Central memory CD4-positive, alpha-beta T cell (primary cell): ENCODE results near the gene VAV2.
"Not testable (repeated sequence)": the region's sequence is repeated elsewhere in the genome, so short reads cannot be mapped to it uniquely, and the experiment has no call there.

Source experiments
- DNase-seq: peaks from one replicate; pipeline ENCODE4 v3.0.0; 2022

The VAV2 gene

GRCh38 chr9:133995012-133995896 is 3.1 kb upstream of the VAV2 start:
- no peak for DNase-seq

GRCh38 chr9:133994353-133995011 is 2.4 kb upstream of the VAV2 start:
- DNase-seq: peak; percentile 57

GRCh38 chr9:133993635-133994253 is 1.6 kb upstream of the VAV2 start:
- no peak for DNase-seq

GRCh38 chr9:133992780-133993634 is 883 bp upstream of the VAV2 start:
- DNase-seq: peak; percentile 54

- DNase-seq: no peak
Observed at GRCh38 chr9:133991214-133991921, 756 bp downstream of the VAV2 start.

DNA sequence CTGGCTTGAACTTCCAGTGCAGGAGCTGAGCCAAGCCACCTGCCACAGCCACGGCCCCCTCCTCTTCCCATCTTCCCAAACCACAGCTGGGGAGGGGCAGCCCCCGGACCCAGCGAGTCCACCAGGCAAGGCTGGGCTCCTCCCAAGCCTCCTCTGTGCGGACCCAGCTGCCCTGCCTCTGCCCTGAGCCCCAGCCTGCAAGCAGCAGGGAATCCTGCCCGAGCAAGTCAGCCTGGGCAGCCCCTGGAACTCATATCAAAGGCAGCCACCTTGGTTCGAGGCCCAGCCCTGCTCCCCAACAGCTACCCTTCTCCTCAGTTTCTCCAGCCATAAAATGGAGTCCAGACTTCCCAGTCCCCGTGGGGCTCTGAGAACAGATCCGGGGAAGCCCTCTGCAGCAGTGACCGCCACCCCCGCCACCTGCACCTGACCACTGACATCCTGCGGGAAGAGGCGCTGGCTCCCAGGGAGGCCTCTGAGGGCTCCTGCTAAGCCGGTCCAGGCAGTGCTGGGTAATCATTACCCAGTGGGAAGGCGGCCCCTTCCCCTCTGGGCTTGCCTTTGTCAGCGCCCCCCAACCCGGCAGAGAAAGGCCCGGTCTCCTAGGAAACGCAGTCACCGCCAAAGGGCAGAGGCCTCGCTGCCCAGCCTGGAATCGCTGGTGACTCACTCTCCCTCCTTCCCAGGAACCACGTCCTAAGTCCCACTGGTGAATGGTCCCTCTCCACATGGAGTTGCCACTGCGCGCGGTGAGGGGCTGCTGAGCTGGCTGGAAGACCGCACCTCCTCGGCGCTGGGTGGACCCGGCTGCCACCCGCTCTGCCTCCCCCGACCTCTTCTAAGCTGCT is 1.5 kb downstream of the VAV2 start:
- no peak for DNase-seq

DNA sequence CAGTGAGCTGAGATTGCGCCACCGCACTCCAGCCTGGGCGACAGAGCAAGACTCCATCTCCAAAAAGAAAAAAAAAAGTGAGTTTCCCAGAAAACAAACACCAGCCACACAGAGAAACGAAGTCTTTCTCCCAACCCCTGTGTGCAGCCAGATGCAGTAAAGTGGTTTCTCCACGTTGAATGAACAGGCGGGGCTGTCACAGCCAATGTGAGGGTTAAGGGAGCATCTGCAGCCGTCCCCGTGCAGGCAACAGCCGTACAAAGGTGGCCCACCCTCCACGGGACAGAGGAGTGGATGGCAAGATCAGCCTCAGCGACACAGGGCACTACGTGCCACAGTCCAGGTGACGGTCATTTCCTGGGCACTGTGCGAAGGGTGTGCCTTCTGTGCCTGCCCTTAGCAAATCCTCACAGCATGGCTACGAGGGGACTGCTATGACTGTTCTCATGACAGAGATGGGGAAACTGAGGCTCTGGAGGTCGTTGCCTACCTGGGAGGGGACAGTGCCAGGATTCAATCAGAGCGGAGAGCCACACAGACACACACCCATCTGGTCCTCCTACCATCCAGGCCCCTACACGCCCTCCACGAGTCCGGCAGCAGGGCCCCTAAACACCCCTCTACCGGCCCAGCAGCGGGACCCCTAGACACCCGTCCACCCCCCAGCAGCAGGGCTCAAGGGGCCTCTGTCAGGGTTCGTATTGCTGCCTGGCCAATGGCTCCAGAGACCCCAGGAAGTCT is 2.3 kb downstream of the VAV2 start:
- no peak for DNase-seq

- DNase-seq: not testable (repeated sequence)
Observed at GRCh38 chr9:133988771-133989170, 3.4 kb downstream of the VAV2 start.

DNA sequence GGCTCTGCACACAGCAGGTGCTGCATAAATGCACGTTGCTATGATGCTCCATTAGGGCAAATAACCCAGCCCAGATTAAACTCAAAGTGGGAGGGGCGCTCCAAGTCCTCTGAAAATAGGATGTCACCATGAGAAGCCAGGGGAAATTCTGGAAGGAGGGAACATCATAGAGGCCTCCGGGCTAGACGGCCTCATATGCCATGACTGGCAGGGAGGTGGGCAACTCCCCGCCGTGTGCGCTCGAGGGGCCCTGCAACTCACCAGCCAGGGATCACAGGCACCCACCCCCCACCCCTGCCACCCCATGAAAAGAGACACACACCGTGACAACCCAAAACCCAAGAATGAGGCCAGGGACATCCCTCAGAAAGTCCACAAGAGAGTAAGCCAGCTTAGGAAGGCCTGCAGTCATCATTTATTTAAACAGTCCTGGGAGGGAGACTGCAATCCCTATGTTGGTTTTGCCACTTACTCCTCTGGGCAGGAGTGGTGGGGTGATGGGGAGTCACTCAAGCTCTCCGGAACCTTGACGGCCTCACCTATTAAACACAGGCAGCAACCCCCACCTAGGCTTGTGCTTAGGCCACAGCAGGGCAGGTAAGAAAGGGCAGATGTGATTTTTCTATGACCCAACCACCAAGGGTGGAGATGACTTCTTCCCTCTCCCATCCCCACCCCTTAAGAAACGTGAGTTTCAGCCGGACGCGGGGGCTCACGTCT is 4.0 kb downstream of the VAV2 start:
- no peak for DNase-seq

DNA sequence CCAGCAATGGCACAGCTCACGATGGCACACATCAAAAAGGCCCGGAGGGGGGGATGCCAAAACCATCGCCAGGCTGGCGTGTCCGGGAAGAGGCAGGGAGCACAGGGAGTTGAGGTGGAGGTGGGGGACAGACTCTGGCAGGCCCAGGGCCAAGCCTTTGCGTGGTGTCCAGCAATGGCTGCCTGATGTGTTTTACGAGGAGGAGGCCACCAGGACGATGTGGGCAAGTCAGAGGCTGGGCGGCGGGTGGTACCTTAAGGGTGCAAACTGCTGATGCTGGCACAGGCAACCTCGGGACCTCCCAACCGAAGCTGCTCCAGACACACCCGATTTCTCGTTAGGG is 4.7 kb downstream of the VAV2 start:
- DNase-seq: no peak

- DNase-seq: no peak
Observed at GRCh38 chr9:133986774-133987445, 5.2 kb downstream of the VAV2 start.

DNA sequence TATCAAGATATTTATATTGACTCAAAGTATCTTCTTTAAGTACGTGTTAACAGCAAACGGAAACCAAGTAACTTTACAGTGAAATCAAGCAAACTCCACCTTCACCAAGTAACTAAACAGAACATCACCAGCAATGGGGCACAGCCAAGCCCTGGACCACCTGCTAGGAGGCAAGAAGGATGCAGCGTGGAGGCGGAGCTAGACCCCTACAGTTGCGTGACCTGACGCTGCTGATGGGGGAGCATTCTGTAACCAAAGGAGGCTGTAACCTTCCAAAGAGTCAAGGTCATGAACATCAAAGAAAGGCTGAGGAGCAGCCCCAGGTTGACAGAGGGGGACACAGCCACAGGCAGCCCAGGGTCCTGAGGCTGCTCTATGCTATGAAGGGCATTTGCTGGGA is 6.1 kb downstream of the VAV2 start:
- DNase-seq: no peak

- DNase-seq: no peak
Observed at GRCh38 chr9:133982971-133983720, 9.0 kb downstream of the VAV2 start.

GRCh38 chr9:133981958-133982681 is 10.0 kb downstream of the VAV2 start:
- DNase-seq: no peak

DNA sequence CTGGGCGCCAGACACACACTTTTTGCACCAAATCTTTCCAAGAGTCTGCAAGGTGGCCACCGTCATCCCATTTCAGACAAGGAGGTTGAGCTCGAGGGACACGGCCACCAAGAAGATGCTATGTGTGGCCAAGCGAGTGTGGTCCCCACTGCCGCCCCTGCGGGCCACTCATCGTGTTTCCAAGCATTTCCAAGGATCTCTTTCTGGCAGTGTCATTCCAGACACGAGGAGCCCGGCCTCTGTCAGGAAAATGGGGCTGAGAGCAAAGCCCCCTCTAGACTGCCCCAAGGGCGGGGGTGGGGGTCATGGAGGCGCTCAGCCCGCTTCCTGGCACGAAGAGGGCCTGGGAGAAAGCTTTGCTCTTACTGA is 10.6 kb downstream of the VAV2 start:
- no peak for DNase-seq

DNA sequence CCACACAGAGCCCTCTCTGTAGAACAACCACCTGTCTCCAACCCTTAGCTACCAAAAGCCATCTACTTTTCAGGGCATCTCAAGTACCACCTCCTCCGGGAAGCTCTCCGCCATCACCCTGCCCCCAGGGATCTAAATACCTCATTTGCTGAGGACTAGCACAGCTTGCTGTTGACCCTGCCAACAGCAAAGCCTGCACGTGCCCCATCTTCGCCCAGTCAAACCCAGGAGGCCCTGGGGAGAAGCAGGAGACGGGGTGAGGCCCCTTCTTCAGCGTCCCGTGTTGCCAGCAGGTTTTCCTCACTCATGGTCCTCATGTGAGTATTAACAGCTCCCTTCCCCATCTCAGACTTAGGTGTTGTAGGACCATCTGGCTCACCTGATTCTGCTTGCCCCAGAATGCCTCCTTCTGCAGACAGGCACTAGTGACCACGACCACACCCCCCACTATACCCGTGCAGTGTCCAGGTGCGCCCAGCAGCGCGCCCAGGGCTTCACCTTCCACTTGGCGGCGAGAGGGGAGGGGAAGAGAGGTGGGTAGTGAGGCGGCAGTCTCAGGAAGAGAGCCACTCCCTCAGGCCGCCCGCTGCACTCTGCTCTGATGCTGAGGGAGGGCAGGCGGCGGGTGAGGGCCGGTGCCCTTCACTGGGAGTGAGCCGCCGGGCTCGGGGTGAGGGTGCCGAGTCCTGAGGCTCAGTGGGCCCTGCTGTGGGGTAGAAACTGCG is 11.1 kb downstream of the VAV2 start:
- no peak for DNase-seq
